Placental pericyte (primary cell): ENCODE results near the gene CCNL1. TPM values are rescaled to one million over a fixed set of nuclear protein-coding genes. Genes with fewer than 3 reads are reported as not detected.

ENCODE experiments used
- small RNA-seq: library from RNA; depleted of rRNA; stranded (forward); fragments of <200 nt; gene quantifications from one replicate; pipeline ENCODE3, GENCODE V24; 2012; ENCODE audit warnings: low replicate concordance
- total RNA-seq: library from RNA; depleted of rRNA; stranded (reverse); fragments of >200 nt; gene quantifications from 2 replicates; pipeline ENCODE4 v1.2.3, GENCODE V29; 2012

The CCNL1 gene
- 157 and 186 TPM in 2 replicates for total RNA-seq

DNA sequence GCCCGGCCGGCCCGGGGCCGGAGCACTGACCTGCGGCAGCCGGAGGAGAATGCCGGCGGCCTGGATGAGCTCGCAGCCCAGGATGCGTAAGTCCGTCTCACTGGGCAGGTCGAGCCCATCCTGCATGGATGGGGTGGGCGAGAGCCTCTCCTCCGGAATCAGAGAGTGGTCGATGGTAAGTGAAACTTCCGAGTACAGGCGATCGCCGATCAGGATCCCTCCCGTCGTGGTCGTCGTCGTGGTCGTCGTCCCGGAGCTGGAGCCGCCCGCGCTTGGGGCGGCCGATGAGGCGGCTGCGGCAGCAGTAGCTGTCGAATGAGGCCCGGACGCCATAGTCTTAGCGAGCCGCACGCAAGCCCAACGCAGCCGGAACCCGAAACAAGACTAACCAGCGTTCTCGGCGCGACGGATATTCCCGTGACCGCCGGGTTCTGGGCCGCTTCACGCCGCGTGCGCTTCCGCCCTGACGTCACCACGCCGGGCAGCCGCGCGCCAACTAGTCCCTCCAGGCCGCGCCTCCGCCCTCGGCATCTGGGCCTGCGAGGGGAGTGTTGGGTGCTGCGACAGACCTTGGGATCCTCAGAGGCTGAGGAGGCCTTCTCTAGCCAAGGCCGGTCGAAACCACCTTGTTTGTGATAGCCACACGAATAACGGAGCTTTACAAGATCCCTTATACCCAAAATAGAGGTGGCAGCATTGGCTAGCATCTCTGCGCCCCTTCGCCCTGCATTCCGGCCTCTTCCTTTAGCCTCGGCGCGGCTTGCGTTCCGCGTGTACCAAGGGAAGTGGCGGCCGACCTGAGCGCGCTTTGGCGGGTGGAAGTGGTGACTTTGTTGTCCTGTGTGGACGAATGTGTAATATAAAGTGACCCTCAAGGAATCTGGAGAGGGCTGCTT lies at the start of gene CCNL1:
Gene CCNL1 (minus strand): TSS at position 386 of the 896 bp plus-strand sequence. CDS start 53 bp downstream, at position 333.

Small RNAs within 50 kb of the gene (small RNA-seq; reads per million reads assigned to genes)
- gene RF00019 (not detected), gene RNA5SP146 (not detected)
